ENCODE data around the gene TTC28.

GRCh38 chr22:28034145-28034759 lies 645.4 kb downstream of the TTC28 start:
- TF ChIP-seq CTCF (IDR thresholded peaks at IDR 0.05) (no peak), EZH2phosphoT487 (IDR thresholded peaks at IDR 0.05) (no peak), EZH2 (IDR thresholded peaks at IDR 0.05) (no peak)
